ENCODE results near the gene OR1F1.

DNA sequence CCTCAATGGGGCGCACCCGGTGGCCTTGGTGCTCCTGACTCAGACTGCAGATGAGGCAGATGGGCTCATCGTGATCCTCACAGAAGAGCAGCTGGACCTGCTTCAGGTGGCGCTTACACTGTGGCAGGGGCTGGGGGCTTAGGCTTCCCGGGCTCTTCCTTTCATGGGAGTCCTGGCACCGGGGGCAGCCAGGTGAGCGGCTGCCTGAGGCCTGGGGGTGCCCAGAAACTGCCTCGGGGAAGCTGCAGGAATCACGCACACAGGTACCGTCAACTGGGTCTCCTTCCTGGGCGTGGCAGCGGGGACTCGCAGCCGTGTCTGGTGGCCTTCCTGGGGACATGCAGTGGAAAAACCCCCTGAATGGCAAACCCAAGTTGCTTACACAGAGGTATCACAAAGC, 61.4 kb downstream of the OR1F1 start:
- TF ChIP-seq, protein P1, sequence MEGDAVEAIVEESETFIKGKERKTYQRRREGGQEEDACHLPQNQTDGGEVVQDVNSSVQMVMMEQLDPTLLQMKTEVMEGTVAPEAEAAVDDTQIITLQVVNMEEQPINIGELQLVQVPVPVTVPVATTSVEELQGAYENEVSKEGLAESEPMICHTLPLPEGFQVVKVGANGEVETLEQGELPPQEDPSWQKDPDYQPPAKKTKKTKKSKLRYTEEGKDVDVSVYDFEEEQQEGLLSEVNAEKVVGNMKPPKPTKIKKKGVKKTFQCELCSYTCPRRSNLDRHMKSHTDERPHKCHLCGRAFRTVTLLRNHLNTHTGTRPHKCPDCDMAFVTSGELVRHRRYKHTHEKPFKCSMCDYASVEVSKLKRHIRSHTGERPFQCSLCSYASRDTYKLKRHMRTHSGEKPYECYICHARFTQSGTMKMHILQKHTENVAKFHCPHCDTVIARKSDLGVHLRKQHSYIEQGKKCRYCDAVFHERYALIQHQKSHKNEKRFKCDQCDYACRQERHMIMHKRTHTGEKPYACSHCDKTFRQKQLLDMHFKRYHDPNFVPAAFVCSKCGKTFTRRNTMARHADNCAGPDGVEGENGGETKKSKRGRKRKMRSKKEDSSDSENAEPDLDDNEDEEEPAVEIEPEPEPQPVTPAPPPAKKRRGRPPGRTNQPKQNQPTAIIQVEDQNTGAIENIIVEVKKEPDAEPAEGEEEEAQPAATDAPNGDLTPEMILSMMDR (IDR thresholded peaks at IDR 0.05), result no peak
- TF ChIP-seq EP300 (IDR thresholded peaks at IDR 0.05), result no peak

All from stomach (tissue), 4 donors.